GM20000 (cell line): ENCODE results near the gene RBM11.

Experiments used
- DNase-seq: peaks from one replicate; pipeline ENCODE4 v3.0.0; 2012; ENCODE audit warnings: low spot score
- TF ChIP-seq, protein P1 (sequence below): IDR thresholded peaks from 2 replicates; pipeline ENCODE4 v1.5.1; 2012; ENCODE audit warnings: mild to moderate bottlenecking, control low read depth; ENCODE audit errors: extremely low read depth, missing control alignments

RBM11 gene

DNA sequence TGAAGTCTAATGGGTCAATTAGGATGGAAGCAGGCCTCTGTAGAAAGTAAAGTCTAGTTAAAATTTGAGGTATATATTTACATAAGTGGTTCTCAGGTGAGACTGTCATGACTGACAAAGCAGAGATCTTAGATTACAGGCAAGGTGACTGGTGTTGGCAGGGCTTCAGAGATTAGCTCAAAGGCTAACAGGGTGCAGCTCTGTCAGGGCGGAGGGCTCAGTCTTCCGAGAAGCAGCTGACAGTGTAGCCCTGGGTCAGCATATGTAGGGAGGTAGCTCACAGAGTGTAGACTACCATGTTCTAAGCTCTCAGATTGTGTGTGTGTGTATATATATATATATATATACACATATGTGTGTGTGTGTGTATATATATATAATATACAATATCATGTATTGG lies 54.7 kb downstream of the RBM11 start:
- TF ChIP-seq, protein P1, sequence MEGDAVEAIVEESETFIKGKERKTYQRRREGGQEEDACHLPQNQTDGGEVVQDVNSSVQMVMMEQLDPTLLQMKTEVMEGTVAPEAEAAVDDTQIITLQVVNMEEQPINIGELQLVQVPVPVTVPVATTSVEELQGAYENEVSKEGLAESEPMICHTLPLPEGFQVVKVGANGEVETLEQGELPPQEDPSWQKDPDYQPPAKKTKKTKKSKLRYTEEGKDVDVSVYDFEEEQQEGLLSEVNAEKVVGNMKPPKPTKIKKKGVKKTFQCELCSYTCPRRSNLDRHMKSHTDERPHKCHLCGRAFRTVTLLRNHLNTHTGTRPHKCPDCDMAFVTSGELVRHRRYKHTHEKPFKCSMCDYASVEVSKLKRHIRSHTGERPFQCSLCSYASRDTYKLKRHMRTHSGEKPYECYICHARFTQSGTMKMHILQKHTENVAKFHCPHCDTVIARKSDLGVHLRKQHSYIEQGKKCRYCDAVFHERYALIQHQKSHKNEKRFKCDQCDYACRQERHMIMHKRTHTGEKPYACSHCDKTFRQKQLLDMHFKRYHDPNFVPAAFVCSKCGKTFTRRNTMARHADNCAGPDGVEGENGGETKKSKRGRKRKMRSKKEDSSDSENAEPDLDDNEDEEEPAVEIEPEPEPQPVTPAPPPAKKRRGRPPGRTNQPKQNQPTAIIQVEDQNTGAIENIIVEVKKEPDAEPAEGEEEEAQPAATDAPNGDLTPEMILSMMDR = no peak
- no peak for DNase-seq

DNA sequence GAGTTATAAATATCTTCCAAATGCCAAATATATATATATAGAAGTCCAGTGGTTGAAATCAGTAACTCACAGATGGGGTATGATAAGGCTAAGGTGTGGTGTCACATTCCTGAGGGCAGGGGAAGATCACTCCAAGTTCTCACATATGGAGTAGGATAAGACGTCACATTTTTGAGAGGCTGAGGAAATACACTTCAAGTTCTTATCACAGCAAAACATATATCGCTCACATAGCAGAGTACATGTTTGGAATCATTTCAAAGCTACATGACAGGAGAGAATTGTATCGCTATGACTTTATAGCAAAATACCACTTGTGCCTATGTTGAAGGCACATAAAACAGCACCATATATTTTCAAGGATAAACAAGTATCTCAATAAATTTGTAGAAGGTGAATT lies 55.1 kb downstream of the RBM11 start:
- no peak for DNase-seq
- TF ChIP-seq, protein P1 = no peak

DNA sequence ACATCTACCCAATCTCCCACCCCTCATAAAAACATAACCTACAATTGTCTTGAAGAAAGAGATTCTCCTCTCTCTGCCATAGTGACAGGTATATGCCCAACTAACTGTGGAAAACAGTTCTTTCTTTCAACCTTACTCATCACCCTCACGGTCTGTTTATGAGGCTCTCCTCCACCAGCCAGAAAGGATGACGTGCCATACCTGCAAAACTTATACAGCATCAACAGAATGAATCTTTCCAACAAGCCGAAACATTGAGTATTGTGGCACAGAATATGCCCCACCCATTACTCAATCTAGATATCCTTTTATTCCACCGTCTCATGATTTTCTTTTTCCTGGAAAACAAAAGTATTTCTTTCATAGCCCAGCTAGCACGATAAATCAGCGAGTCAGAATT lies 55.7 kb downstream of the RBM11 start:
- DNase-seq = no peak
- TF ChIP-seq, protein P1 = no peak

DNA sequence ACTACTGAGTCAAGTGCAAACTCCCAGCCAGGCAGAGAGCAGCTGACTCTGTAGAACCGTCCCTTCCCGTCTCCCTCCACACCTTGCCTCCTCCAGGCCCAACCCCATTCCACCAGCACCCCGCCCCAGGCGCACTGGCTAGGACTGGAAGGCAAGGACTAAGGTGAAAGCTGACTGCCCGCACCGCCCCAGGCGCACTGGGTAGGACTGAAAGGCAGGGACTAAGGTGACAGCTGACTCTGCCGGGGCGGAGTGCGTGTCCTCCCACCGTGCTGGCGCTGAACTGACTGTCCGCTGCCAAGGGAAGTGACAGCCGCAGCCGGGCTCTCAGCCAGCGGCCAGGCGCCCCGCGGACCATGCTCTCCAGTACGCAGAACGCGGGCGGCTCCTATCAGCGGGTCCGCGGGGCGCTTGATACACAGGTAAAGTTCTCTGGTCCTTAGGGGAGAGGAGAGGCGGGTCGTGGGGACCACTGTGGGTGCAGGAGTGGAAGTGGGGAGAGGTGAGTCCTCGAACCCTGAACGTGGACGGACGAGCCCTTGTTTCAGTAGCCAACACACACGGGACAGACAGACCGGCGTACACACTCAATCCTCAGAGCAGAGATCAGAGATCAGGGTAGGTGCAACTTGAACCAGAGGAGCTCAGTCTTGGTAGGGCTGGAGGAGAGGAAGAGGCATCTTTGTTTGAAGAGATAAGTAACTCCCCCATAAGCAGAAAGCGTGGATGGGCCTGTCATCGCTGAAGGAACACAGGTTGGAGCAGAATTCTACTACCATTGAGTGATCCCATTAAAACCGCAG lies 58.0 kb downstream of the RBM11 start:
- no peak for DNase-seq

DNA sequence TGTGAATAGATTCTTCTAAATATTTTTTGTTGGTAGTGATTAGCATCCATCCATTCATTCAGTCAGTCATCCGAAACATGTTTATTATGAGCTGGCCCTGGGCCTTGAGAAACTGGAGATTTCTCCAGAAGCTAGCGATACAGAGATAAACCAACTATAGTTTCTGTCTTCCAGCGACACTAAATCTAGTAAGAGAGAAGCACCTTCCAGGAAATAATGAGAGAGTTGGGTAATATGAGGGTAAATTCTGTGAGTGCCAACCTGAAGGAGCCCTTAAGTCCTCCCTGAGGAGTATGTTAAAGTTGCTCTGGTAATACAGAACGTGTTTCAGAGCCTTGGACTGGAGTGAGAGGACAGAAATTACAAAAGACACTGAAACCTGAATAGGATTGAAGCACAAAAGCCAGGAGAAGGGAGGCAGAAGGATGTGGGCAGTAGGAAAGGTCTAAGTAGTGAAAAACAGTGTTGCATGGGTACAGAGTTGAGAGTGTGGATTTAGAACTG lies 59.8 kb downstream of the RBM11 start:
- TF ChIP-seq, protein P1 = no peak
- DNase-seq = no peak

More for the DNA sequence above, 58.0 kb downstream of the RBM11 start:
- TF ChIP-seq, protein P1 = no peak
